Adrenal gland (tissue), 12 donors: ENCODE data around the gene BAZ1A. TPM values are rescaled to one million over a fixed set of nuclear protein-coding genes. Genes with fewer than 3 reads are reported as not detected.

Experiments used
- DNase-seq, 7 donors: peaks; one replicate each; pipeline ENCODE4 v3.0.0-alpha.2; 2019 to 2020
- H3K27ac ChIP-seq, 5 donors: fragments of 200-600 bp; sonication (generic) in 4 of 5; 1 replicate in 3 of 5; 2 replicates in 2 of 5; pipeline versions ENCODE4 v1.5.1 to v1.8.0; 2016 to 2020; ENCODE audit warnings: mild to moderate bottlenecking in 1 of 5
- H3K27me3 ChIP-seq: fragments of 200-600 bp; 2 replicates; pipeline ENCODE4 v1.8.0; 2021
- H3K36me3 ChIP-seq, 2 donors: fragments of 200-600 bp; replicated peaks in 1 of 2; 1 replicate in 1 of 2; 2 replicates in 1 of 2; pipeline versions ENCODE4 v1.5.1 to v1.8.0; 2018 to 2022
- H3K4me1 ChIP-seq, 2 donors: fragments of 200-600 bp; replicated peaks in 1 of 2; 1 replicate in 1 of 2; 2 replicates in 1 of 2; pipeline versions ENCODE4 v1.5.1 to v1.8.0; 2018 to 2021
- H3K4me3 ChIP-seq, 4 donors: fragments of 200-600 bp; sonication (generic) in 3 of 4; one replicate each; pipeline ENCODE4 v1.5.1; 2016 to 2018
- H3K9me3 ChIP-seq, 3 donors: fragments of 200-600 bp; sonication (generic) in 1 of 3; replicated peaks in 1 of 3; 1 replicate in 2 of 3; 2 replicates in 1 of 3; pipeline versions ENCODE4 v1.5.1 to v1.8.0; 2016 to 2021
- CTCF ChIP-seq, 6 experiments: fragments of 450-650 bp in 4 of 6; fragments of 200-600 bp in 2 of 6; sonication (generic) in 1 of 6; IDR thresholded peaks; 1 replicate in 5 of 6; 2 replicates in 1 of 6; pipeline versions ENCODE4 v1.5.1 to v1.8.0; 2016 to 2021; ENCODE audit warnings: antibody characterized with exemption in 6 of 6, mild to moderate bottlenecking in 2 of 6, moderate library complexity in 1 of 6
- POLR2A ChIP-seq, 2 donors: fragments of 450-650 bp; IDR thresholded peaks; one replicate each; pipeline ENCODE4 v1.6.1; 2017; ENCODE audit warnings: antibody characterized with exemption in 2 of 2, mild to moderate bottlenecking in 2 of 2, moderate library complexity in 1 of 2
- WGBS, 4 donors: extraction: QIAGEN DNeasy Blood & Tissue Kit in 2 of 4; methylation state at CpG; one replicate each; pipeline versions ENCODE4 v1.1.5 to v1.1.7; 2013 to 2017; 5-methylcytosine and 5-hydroxymethylcytosine counted together
- intact Hi-C, 2 donors: fragments of 100-400 bp; cut with DNase I; formaldehyde crosslinking; loops; one replicate each; pipeline versions ENCODE4 v1.14.1 to v1.15.0; 2022 to 2023
- polyA plus RNA-seq, 3 donors: library from polyadenylated mRNA; stranded (reverse); fragments of 200-250 nt in 2 of 3; fragments of 350-450 nt in 1 of 3; fragmentation: Illumina TruSeq in 1 of 3; extraction: RNeasy Lipid Tissue Mini Kit (QIAGEN cat#74804) in 1 of 3; gene quantifications; one replicate each; pipeline ENCODE4 v1.2.3, GENCODE V29; 2013 to 2014
- total RNA-seq, 9 donors: library from RNA; depleted of rRNA in 4 of 9; stranded (reverse); fragments of >200 nt in 4 of 9; fragments of 120-200 nt in 1 of 9; fragmentation: NEBNext Ultra II Directional in 1 of 9; extraction: Animal tissue kit (Norgen Biotek cat#: 25700) in 1 of 9; gene quantifications; one replicate each; pipeline versions ENCODE4 v1.1.0 to v1.2.4, GENCODE V29; 2013 to 2023
- donor health status: healthy with polysubstance abuse.
- donor health status: Bipolar disorder and iron deficiency.
- donor health status: DM: yes; HTN: yes; CAD: no.
- donor health status: DM: no; HTN: no; CAD: no.
- donor health status: DM: no; HTN: no; CAD: no.
- donor health status: DM: yes; HTN: yes; CAD: no.

Gene BAZ1A
- total and polyA plus RNA-seq, 12 donors, result 8.5 to 33.0 (median 14.4) TPM

GRCh38 chr14:34853041-34853440 is 22.1 kb downstream of the BAZ1A start:
- H3K4me3 ChIP-seq, result no peak overlapping the region
- no peaks in the 10 kb centered on the region for H3K4me1 ChIP-seq
- intact Hi-C loops, result no loop called here
- no peaks in the 10 kb centered on the region for H3K27me3 ChIP-seq
- TF ChIP-seq CTCF (IDR thresholded peaks at IDR 0.05), result no peak
- no peak for TF ChIP-seq POLR2A (IDR thresholded peaks at IDR 0.05)
- H3K9me3 ChIP-seq, result no peaks in the 10 kb centered on the region
- peaks cover 0 to 4% of the 10 kb centered on the region in 2 donors for H3K36me3 ChIP-seq
- DNase-seq, result no peak
- H3K27ac ChIP-seq, result no peak overlapping the region

- WGBS, 4 donors, result 59 to 88% (median 82%) methylated on average over 2 of the region's 2 CpGs
- Histone ChIP-seq H3K27ac (no peak overlapping the region), H3K4me3 (no peak overlapping the region), H3K36me3 (peaks cover 0 to 4% of the 10 kb centered on the region in 2 donors), H3K27me3 (no peaks in the 10 kb centered on the region), H3K4me1 (no peaks in the 10 kb centered on the region), H3K9me3 (no peaks in the 10 kb centered on the region)
- TF ChIP-seq CTCF (IDR thresholded peaks at IDR 0.05), result no peak
- no peak for TF ChIP-seq POLR2A (IDR thresholded peaks at IDR 0.05)
- intact Hi-C loops, result no loop called here
- no peak for DNase-seq
Measured at GRCh38 chr14:34851395-34851794, 23.8 kb downstream of the BAZ1A start.

- intact Hi-C loops, result no loop called here
- TF ChIP-seq CTCF (IDR thresholded peaks at IDR 0.05) (no peak), POLR2A (IDR thresholded peaks at IDR 0.05) (no peak)
- Histone ChIP-seq H3K27ac (no peak overlapping the region), H3K27me3 (no peaks in the 10 kb centered on the region), H3K4me1 (peaks cover 5 to 19% of the 10 kb centered on the region in 2 donors), H3K9me3 (no peaks in the 10 kb centered on the region), H3K36me3 (no peaks in the 10 kb centered on the region), H3K4me3 (no peak overlapping the region)
- no peak for DNase-seq
- WGBS, 4 donors, result 93 to 100% (median 96%) methylated on average over 1 of the region's 1 CpG
Measured at GRCh38 chr14:34845869-34846268, 29.3 kb downstream of the BAZ1A start.

- intact Hi-C loops, result no loop called here
- Histone ChIP-seq H3K27ac (no peak overlapping the region), H3K4me1 (peaks cover 5 to 19% of the 10 kb centered on the region in 2 donors), H3K36me3 (no peaks in the 10 kb centered on the region), H3K9me3 (no peaks in the 10 kb centered on the region), H3K27me3 (no peaks in the 10 kb centered on the region), H3K4me3 (no peak overlapping the region)
- 71 to 74% (median 72%) methylated on average over 3 of the region's 3 CpGs for WGBS, 4 donors
- no peak for DNase-seq
- TF ChIP-seq CTCF (IDR thresholded peaks at IDR 0.05) (no peak), POLR2A (IDR thresholded peaks at IDR 0.05) (no peak)
Measured at GRCh38 chr14:34843011-34843554, 32.1 kb downstream of the BAZ1A start.
